OCI-LY1 (cell line): Measurements from ENCODE around the gene DOK5.

Experiments
- H2AFZ ChIP-seq: fragments of 200-600 bp; sonication (generic), shearing (Covaris generic); 2 replicates; pipeline ENCODE4 v1.6.0; 2014; ENCODE audit warnings: antibody characterized with exemption, mild to moderate bottlenecking, low read length
- H3F3A ChIP-seq: fragments of 200-600 bp; sonication (generic), shearing (Covaris generic); 2 replicates; pipeline ENCODE4 v1.6.0; 2014; ENCODE audit warnings: mild to moderate bottlenecking, antibody characterized with exemption, low read length, moderate library complexity; ENCODE audit not compliant: insufficient read depth
- H3K27ac ChIP-seq: fragments of 200-600 bp; sonication (generic); 2 replicates; pipeline ENCODE4 v1.5.1; 2014; ENCODE audit warnings: low read length, mixed run types, mild to moderate bottlenecking, low read depth; ENCODE audit not compliant: poor library complexity, severe bottlenecking
- H3K27me3 ChIP-seq: fragments of 200-600 bp; sonication (generic); 2 replicates; pipeline ENCODE4 v1.6.0; 2014; ENCODE audit warnings: antibody characterized with exemption, mild to moderate bottlenecking, low read length, moderate library complexity; ENCODE audit not compliant: insufficient read depth
- H3K36me3 ChIP-seq: fragments of 200-600 bp; sonication (generic); 2 replicates; pipeline ENCODE4 v1.6.1; 2014; ENCODE audit warnings: mild to moderate bottlenecking, antibody characterized with exemption, low read length, moderate library complexity, mixed read lengths; ENCODE audit not compliant: insufficient read depth
- H3K4me1 ChIP-seq: fragments of 200-600 bp; sonication (generic); 2 replicates; pipeline ENCODE4 v1.5.1; 2014; ENCODE audit warnings: mild to moderate bottlenecking, low read length, moderate library complexity; ENCODE audit not compliant: insufficient read depth, severe bottlenecking
- H3K4me2 ChIP-seq: fragments of 200-600 bp; sonication (generic), shearing (Covaris generic); 2 replicates; pipeline ENCODE4 v1.6.1; 2014; ENCODE audit warnings: low read length
- H3K4me3 ChIP-seq: fragments of 200-600 bp; sonication (generic); 2 replicates; pipeline ENCODE4 v1.5.1; 2014; ENCODE audit warnings: low read length, low read depth, mild to moderate bottlenecking, mixed read lengths; ENCODE audit not compliant: poor library complexity, severe bottlenecking
- H3K79me2 ChIP-seq: fragments of 200-600 bp; shearing (Covaris generic); 2 replicates; pipeline ENCODE4 v1.6.1; 2016; ENCODE audit warnings: mixed run types, low read length, mixed read lengths; ENCODE audit not compliant: insufficient read depth
- H3K9ac ChIP-seq: fragments of 200-600 bp; sonication (generic), shearing (Covaris generic); 2 replicates; pipeline ENCODE4 v1.6.1; 2014; ENCODE audit warnings: mild to moderate bottlenecking, low read length, mixed read lengths
- H3K9me2 ChIP-seq: fragments of 200-600 bp; sonication (generic), shearing (Covaris generic); 2 replicates; pipeline ENCODE4 v1.6.1; 2014; ENCODE audit warnings: low read depth, mild to moderate bottlenecking, low read length, mixed read lengths
- H3K9me3 ChIP-seq: fragments of 200-600 bp; shearing (Covaris generic); 2 replicates; pipeline ENCODE4 v1.6.1; 2014; ENCODE audit warnings: low read length, mixed read lengths
- H4K20me1 ChIP-seq: fragments of 200-600 bp; sonication (generic), shearing (Covaris generic); 2 replicates; pipeline ENCODE4 v1.6.0; 2016; ENCODE audit warnings: mild to moderate bottlenecking, low read length; ENCODE audit not compliant: insufficient read depth
- CTCF ChIP-seq: fragments of 200-600 bp; sonication (generic), shearing (Covaris generic); IDR thresholded peaks from 2 replicates; pipeline ENCODE4 v1.5.1; 2017; ENCODE audit warnings: mild to moderate bottlenecking, antibody characterized with exemption, low read length, moderate library complexity, mixed read lengths
- EZH2 ChIP-seq: fragments of 200-600 bp; sonication (generic), shearing (Covaris generic); IDR thresholded peaks from 2 replicates; pipeline ENCODE4 v1.8.0; 2017; ENCODE audit warnings: borderline replicate concordance, mixed run types, mild to moderate bottlenecking, antibody characterized with exemption, low read length, moderate library complexity, mixed read lengths

Gene DOK5

GRCh38 chr20:54623991-54624569 is 148.7 kb downstream of the DOK5 start:
- Histone ChIP-seq H3K4me2 (no peak overlapping the region), H3F3A (no peaks in the 10 kb centered on the region), H3K4me1 (no peaks in the 10 kb centered on the region), H4K20me1 (no peaks in the 10 kb centered on the region), H2AFZ (no peak overlapping the region), H3K9me3 (no peaks in the 10 kb centered on the region), H3K79me2 (no peaks in the 10 kb centered on the region), H3K4me3 (no peak overlapping the region), H3K27me3 (peaks cover 5% of the 10 kb centered on the region; the same call in 1 of the 2 replicates), H3K36me3 (no peaks in the 10 kb centered on the region), H3K27ac (no peak overlapping the region), H3K9me2 (no peaks in the 10 kb centered on the region), H3K9ac (no peak overlapping the region)
- TF ChIP-seq EZH2, result no peak
- no peak for TF ChIP-seq CTCF

- Histone ChIP-seq H3K4me3 (no peak overlapping the region), H3K36me3 (no peaks in the 10 kb centered on the region), H3K9me3 (no peaks in the 10 kb centered on the region), H3K4me2 (no peak overlapping the region), H2AFZ (no peak overlapping the region), H4K20me1 (no peaks in the 10 kb centered on the region), H3K9ac (no peak overlapping the region), H3K27me3 (peaks cover 5% of the 10 kb centered on the region; the same call in 1 of the 2 replicates), H3K4me1 (no peaks in the 10 kb centered on the region), H3K9me2 (no peaks in the 10 kb centered on the region), H3K27ac (no peak overlapping the region), H3K79me2 (no peaks in the 10 kb centered on the region), H3F3A (no peaks in the 10 kb centered on the region)
- TF ChIP-seq EZH2, result no peak
- no peak for TF ChIP-seq CTCF
Observed at GRCh38 chr20:54624706-54625390, 149.5 kb downstream of the DOK5 start.

DNA sequence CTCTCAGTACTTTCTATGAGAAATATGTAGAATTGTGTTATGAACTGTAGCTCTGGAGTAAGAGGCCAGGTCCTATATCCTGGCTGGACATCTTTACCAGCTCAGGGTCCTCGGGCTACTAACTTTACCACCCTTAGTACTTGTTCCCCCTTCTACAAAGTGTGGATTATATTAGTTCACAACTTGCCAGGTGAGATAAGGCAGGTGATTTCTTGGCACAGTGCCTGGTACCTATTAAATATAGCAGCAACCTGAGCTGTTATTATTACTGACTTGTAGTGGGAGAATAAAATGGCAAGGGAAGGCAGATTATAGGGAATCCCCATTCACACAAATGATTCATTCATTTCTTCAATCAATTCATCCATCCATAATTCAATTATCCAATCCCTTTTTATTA is 150.1 kb downstream of the DOK5 start:
- Histone ChIP-seq H3K9me2 (no peaks in the 10 kb centered on the region), H3K27ac (no peak overlapping the region), H4K20me1 (no peaks in the 10 kb centered on the region), H3K4me1 (no peaks in the 10 kb centered on the region), H3K79me2 (no peaks in the 10 kb centered on the region), H3F3A (no peaks in the 10 kb centered on the region), H3K9ac (no peak overlapping the region), H3K27me3 (peaks cover 5% of the 10 kb centered on the region; the same call in 1 of the 2 replicates), H3K4me2 (no peak overlapping the region), H2AFZ (no peak overlapping the region), H3K36me3 (no peaks in the 10 kb centered on the region), H3K9me3 (no peaks in the 10 kb centered on the region), H3K4me3 (no peak overlapping the region)
- no peak for TF ChIP-seq CTCF
- TF ChIP-seq EZH2, result no peak
